T follicular helper cell (primary cell): ENCODE data around the gene CYB561D2.

Experiments
- DNase-seq: peaks from one replicate; pipeline ENCODE4 v3.0.0-alpha.2; 2020; ENCODE audit warnings: low read depth

The CYB561D2 gene

DNA sequence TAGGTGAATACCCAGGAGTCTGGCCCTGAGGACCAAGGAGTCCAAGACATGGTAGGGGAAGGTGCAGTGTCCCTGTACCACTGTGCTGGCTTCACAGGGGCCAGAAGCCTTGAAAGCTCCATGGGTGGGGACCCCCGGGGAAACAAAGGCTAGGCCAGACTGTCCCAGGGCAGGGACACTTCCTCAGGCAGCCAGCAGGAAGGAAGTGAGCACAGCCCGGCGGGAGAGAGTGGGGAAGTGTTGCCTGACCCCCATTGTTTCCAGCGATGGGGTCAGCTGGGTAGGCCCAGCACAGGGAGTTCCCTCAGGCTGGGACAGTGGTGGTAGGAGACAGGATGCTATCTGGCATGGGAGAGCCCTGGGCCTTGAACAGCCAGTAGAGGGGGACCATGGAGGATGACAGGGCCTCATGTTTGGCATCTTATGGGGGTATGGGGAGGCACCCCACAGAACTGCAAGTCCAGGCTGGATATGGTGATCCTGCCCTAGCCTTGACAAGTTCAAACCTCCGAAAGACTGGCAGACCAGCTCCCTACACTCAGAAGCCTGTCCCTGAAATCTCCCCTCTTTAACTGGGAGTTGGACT, 27.0 kb upstream of the CYB561D2 start:
- no peak for DNase-seq

GRCh38 chr3:50324351-50325112, 26.1 kb upstream of the CYB561D2 start:
- peak; percentile 33 for DNase-seq

GRCh38 chr3:50325113-50325480, 25.6 kb upstream of the CYB561D2 start:
- no peak for DNase-seq

DNA sequence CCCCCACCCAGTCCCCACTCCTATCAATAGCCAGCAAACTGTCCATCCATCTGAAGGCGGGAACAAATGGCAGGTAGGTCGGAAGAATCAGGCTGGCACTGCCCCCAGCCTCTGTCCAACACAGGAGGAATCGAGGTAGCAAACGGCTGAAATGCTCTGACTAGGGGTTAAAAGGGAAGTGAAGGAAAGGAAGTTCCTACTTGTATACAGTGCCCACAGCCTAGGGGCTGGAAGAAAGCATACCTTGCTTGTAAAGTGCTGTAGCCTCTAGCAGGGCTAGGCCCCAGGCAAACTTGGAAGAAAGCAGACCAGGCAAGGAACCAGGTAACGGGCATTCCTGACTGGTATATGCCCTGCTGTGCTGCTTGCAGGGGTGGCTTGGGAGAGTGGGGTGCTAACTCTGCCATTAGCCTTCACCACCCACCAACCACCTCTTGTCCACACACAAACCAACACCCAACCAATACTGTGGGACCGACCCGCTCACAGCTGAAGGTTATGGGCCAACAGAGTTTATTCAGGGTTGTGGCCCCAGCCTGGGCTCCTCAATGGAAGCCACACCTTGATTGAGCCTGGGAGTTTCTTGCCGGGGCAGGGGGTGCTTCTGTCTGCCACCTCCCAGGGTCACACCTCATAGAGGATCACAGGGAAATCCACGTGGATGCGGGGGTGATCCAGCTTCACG, 25.0 kb upstream of the CYB561D2 start:
- no peak for DNase-seq

- no peak for DNase-seq
Observed at GRCh38 chr3:50326182-50326541, 24.5 kb upstream of the CYB561D2 start.

- no peak for DNase-seq
Observed at GRCh38 chr3:50327129-50327528, 23.5 kb upstream of the CYB561D2 start.

DNA sequence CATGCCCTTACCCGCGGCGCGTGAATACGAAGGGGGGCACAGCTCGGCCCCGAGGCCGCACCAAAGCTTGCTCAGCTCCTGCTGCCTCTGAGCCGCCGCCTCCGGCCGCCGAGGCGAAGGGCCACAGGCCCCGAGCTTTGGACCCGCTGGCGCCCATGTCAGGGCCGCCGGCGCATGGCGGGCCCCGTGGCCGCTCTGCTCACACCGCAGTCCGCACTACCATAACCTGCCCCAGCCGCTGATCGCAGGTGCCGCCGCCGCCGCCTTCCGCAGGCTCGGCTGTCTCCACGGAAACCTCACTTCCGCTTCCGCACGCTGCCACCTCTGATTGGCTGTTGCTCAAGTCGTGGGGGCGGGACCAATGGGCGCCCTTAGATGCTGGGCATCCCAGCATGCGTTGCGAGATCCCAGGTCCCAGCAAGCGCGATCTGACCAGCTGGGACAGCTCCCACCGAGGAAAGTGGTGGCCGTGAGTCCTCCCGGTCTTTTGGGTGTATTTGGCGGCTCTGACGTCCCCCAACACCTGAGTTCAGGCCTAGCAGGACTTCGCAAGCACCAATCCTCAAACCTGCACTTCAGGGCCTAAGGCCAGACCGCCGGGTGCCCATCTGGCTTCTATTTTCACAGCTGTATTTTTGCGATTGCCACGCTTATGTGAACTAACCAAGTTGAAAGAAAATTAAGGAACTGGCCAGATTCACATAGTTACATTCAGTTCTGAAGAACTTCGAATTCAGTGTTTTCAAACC, 22.5 kb upstream of the CYB561D2 start, which contains the start of gene TUSC2:
TSS of gene TUSC2 (minus strand) at position 281 of the 749 bp plus-strand sequence. CDS start at position 157, 124 bp downstream.
- peak; percentile 93 for DNase-seq

- DNase-seq, result no peak
Observed at GRCh38 chr3:50330330-50330729, 20.3 kb upstream of the CYB561D2 start.

GRCh38 chr3:50331364-50331907, 19.2 kb upstream of the CYB561D2 start:
- no peak for DNase-seq

GRCh38 chr3:50333744-50334328, 16.8 kb upstream of the CYB561D2 start:
- DNase-seq, result no peak

DNA sequence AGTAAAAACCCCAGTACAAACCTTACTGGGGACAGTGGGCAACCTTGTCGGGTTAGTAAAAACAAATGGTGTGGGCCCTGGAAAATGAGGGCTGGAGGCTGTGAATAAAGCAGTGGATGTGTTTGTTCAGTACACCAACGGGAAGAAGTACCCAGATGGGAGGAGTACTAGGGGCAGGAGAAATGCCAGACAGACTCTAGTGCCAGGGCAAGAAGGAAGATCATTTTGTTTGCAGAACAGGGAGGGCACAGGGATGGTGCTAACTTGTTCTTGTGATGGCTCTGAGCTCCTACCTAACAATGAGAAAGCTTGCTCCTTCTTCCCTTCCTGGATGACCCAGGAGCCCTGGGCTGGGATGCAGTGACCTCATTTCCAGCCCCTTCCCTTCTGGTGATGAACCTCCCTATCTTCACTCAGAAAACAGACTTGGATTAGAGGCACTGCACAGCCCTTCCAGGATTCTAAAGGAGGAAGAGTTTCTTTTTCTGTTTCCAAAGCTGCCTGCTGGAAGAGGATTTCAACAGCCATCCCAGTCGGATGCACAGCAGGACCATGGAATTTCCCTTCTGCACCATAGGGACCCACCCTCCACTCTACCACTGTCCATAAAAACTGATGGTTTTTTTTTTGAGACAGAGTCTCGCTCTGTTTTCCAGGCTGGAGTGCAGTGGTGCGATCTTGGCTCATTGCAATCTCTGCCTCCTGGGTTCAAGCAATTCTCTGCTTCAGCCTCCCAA, 16.2 kb upstream of the CYB561D2 start:
- no peak for DNase-seq

GRCh38 chr3:50336452-50337174, 14.0 kb upstream of the CYB561D2 start:
- no peak for DNase-seq

DNA sequence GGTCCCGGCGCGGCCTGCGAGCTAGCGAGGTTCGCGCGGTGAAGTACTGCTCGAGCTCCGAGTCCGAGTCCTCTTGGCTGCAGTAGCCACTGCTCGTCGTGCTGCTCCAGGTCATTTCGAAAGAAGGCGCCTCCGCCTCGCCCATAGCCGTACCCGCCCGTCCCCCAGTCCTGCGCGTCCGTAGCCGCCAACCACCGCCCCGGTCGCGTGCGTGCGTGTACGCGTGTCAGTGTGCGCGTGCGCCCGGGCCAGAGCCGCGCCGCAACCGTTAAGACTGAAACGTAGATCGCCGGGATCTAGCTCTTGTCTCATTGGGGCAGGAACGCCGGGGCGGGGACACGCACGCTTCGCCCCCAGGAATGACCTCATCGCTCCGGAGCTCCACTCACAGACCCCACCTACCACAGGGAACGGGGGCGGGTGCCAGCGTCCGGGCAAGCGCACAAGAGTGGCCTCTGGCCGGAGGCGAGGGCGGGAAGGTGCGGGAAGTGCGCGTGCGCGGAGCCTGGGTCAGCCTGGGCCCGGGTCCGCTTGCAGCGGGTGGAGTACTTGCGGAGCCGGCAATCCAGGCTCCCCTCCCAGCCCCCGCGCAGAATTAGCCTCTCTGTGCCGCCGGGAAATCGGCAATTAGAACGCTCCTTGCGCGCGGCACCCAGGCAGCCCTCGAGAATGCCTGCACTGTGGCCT, 13.3 kb upstream of the CYB561D2 start:
- peak; percentile 89 for DNase-seq

- DNase-seq, result no peak
Observed at GRCh38 chr3:50338965-50339364, 11.7 kb upstream of the CYB561D2 start.

- no peak for DNase-seq
Observed at GRCh38 chr3:50339485-50340146, 11.0 kb upstream of the CYB561D2 start.

- no peak for DNase-seq
Observed at GRCh38 chr3:50340147-50340447, 10.6 kb upstream of the CYB561D2 start.

GRCh38 chr3:50340448-50341329, 10.0 kb upstream of the CYB561D2 start, which contains the start of gene RASSF1:
Gene RASSF1, minus strand, starts transcription at chr3:50340836. Its CDS starts 31 bp downstream, at chr3:50340805.
- peak; percentile 40 for DNase-seq

GRCh38 chr3:50341537-50341936, 9.1 kb upstream of the CYB561D2 start:
- no peak for DNase-seq
